OCI-LY3 (cell line): Measurements from ENCODE around the gene MLPH.

Experiments
- CTCF ChIP-seq: fragments of 200-600, 300-600 bp; sonication (generic); IDR thresholded peaks from 2 replicates; pipeline ENCODE4 v1.5.1; 2014; ENCODE audit warnings: antibody characterized with exemption, low read length, low read depth
- EZH2phosphoT487 ChIP-seq: fragments of 200-600 bp; shearing (Covaris generic); IDR thresholded peaks from 2 replicates; pipeline ENCODE4 v1.6.1; 2018; ENCODE audit warnings: antibody characterized with exemption, mixed run types, low read depth

- TF ChIP-seq CTCF (no peak), EZH2phosphoT487 (no peak)
Measured at GRCh38 chr2:237574894-237575868, 88.1 kb downstream of the MLPH start.
